Measurements from ENCODE around the gene LRRC75A.

LRRC75A gene

DNA sequence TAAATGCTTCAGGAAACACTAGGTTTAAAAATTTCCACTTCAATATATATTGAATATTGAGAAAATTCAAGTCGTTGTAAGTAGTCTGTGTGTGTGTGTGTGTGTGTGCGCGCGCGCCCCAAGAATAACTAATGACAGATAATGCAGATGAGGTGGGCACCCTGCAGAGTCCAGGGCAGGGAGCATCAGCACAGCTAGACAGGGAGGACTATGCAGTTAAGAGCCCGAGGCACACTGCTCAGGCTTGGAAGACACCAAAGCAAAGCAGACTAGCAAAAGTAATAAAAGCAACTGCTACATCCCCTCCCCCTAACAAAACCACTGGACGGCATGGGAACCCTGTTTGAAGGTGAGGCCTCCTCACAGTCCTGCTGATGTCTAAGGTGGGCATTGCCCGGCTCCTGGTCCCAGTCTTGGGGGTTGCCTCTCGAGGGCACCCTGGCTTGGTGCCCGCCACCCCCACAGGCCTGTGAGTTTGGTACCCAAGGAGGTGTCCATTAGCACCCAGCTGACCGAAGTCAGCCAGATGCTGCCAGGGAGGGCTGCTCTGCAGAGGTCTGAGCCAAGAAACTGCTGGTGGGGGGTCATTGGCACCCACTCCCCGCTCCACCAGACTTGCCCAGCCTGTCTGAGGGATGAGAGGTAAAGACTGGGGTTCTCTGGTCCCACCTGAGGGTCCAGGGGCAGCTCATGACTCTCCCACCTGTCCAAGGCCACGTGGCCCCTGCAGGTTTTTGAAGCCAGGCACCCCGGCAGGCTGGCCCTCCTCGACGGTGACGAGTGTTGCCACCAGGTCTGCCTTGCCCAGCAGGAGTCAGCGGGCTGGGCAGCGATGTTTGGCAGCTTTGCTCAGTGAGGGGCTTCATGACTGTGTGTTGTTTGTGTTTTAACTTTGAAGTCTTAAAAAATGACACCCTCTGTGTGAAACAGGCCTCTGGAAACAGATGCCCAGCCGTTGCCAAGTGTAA lies 18.7 kb downstream of the LRRC75A start:
- TF ChIP-seq, protein P1, sequence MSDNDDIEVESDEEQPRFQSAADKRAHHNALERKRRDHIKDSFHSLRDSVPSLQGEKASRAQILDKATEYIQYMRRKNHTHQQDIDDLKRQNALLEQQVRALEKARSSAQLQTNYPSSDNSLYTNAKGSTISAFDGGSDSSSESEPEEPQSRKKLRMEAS (IDR thresholded peaks at IDR 0.05) = no peak
- TF ChIP-seq ZBTB7A (IDR thresholded peaks at IDR 0.05; ENCODE audit: low read depth) (no peak), YY1 (IDR thresholded peaks at IDR 0.05; ENCODE audit: low read depth) (no peak), TEAD4 (IDR thresholded peaks at IDR 0.05) (no peak), RAD21 (IDR thresholded peaks at IDR 0.05; ENCODE audit: low read depth) (no peak), EP300 (IDR thresholded peaks at IDR 0.05; ENCODE audit: borderline replicate concordance) (no peak), NFIC (IDR thresholded peaks at IDR 0.05) (no peak), TCF12 (IDR thresholded peaks at IDR 0.05; ENCODE audit: low read depth) (no peak), TAF1 (IDR thresholded peaks at IDR 0.05; ENCODE audit: low read depth) (no peak), CREB1 (IDR thresholded peaks at IDR 0.05; ENCODE audit: low read depth) (no peak), CEBPB (IDR thresholded peaks at IDR 0.05) (no peak), FOXM1 (IDR thresholded peaks at IDR 0.05; ENCODE audit: borderline replicate concordance, low read depth) (no peak), EGR1 (IDR thresholded peaks at IDR 0.05) (no peak)
- TF ChIP-seq, protein P2, sequence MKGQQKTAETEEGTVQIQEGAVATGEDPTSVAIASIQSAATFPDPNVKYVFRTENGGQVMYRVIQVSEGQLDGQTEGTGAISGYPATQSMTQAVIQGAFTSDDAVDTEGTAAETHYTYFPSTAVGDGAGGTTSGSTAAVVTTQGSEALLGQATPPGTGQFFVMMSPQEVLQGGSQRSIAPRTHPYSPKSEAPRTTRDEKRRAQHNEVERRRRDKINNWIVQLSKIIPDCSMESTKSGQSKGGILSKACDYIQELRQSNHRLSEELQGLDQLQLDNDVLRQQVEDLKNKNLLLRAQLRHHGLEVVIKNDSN (IDR thresholded peaks at IDR 0.05) = no peak
- TF ChIP-seq, protein P3, sequence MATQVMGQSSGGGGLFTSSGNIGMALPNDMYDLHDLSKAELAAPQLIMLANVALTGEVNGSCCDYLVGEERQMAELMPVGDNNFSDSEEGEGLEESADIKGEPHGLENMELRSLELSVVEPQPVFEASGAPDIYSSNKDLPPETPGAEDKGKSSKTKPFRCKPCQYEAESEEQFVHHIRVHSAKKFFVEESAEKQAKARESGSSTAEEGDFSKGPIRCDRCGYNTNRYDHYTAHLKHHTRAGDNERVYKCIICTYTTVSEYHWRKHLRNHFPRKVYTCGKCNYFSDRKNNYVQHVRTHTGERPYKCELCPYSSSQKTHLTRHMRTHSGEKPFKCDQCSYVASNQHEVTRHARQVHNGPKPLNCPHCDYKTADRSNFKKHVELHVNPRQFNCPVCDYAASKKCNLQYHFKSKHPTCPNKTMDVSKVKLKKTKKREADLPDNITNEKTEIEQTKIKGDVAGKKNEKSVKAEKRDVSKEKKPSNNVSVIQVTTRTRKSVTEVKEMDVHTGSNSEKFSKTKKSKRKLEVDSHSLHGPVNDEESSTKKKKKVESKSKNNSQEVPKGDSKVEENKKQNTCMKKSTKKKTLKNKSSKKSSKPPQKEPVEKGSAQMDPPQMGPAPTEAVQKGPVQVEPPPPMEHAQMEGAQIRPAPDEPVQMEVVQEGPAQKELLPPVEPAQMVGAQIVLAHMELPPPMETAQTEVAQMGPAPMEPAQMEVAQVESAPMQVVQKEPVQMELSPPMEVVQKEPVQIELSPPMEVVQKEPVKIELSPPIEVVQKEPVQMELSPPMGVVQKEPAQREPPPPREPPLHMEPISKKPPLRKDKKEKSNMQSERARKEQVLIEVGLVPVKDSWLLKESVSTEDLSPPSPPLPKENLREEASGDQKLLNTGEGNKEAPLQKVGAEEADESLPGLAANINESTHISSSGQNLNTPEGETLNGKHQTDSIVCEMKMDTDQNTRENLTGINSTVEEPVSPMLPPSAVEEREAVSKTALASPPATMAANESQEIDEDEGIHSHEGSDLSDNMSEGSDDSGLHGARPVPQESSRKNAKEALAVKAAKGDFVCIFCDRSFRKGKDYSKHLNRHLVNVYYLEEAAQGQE (IDR thresholded peaks at IDR 0.05; ENCODE audit: low read depth) = no peak

DNA sequence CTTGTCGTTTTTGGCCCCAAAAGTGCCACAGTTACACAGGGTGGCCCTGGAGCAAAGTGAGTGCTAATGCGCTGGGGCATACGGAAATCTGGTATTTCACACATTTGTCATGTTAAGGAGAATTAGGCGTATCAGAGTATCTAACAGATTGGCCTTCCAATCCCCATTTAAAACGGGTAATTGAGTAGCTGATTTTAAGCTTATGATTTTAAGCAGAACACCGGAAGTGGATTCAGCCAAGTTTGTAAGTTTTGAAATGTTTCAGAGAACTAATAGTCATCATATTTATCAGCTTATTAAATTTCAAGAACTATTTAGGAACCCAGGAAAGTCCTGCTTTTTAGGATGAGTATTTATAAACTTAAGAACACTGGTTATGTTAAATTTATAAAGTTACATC lies 19.5 kb downstream of the LRRC75A start:
- TF ChIP-seq EP300 (IDR thresholded peaks at IDR 0.05; ENCODE audit: borderline replicate concordance) = no peak
- TF ChIP-seq, protein P3 (IDR thresholded peaks at IDR 0.05; ENCODE audit: low read depth) = no peak
- no peak for TF ChIP-seq ZBTB7A (IDR thresholded peaks at IDR 0.05; ENCODE audit: low read depth)
- TF ChIP-seq FOXM1 (IDR thresholded peaks at IDR 0.05; ENCODE audit: borderline replicate concordance, low read depth) = no peak
- TF ChIP-seq NFIC (IDR thresholded peaks at IDR 0.05) = no peak
- no peak for TF ChIP-seq RAD21 (IDR thresholded peaks at IDR 0.05; ENCODE audit: low read depth)
- no peak for TF ChIP-seq CEBPB (IDR thresholded peaks at IDR 0.05)
- TF ChIP-seq YY1 (IDR thresholded peaks at IDR 0.05; ENCODE audit: low read depth) = no peak
- no peak for TF ChIP-seq TCF12 (IDR thresholded peaks at IDR 0.05; ENCODE audit: low read depth)

DNA sequence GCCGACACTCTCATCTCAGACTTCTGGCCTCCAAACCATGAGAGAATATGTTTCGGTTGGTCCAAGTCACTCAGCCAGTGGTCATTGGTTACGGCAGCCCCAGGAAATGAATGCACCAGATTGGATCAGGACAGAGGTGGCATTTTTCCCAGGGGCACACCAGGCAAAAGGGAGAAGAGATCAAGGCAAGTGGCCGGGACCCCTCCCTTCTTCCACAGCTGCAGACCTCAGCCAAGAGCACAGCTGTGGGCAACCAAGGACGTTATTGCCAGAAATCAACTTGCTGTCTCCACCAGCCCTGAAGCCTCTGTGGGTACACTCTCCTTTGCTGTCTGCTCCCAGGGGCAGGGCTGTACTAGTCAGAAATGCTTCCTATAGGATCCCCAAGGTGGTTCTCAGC lies 20.7 kb downstream of the LRRC75A start:
- TF ChIP-seq, protein P3 (IDR thresholded peaks at IDR 0.05; ENCODE audit: low read depth) = no peak
- TF ChIP-seq, protein P2 (IDR thresholded peaks at IDR 0.05) = no peak
- TF ChIP-seq, protein P1 (IDR thresholded peaks at IDR 0.05) = no peak
- TF ChIP-seq CEBPB (IDR thresholded peaks at IDR 0.05) (no peak), EP300 (IDR thresholded peaks at IDR 0.05; ENCODE audit: borderline replicate concordance) (no peak), YY1 (IDR thresholded peaks at IDR 0.05; ENCODE audit: low read depth) (no peak), TCF12 (IDR thresholded peaks at IDR 0.05; ENCODE audit: low read depth) (no peak), TAF1 (IDR thresholded peaks at IDR 0.05; ENCODE audit: low read depth) (no peak), TEAD4 (IDR thresholded peaks at IDR 0.05) (no peak), NFIC (IDR thresholded peaks at IDR 0.05) (no peak), RAD21 (IDR thresholded peaks at IDR 0.05; ENCODE audit: low read depth) (no peak), FOXM1 (IDR thresholded peaks at IDR 0.05; ENCODE audit: borderline replicate concordance, low read depth) (no peak), ZBTB7A (IDR thresholded peaks at IDR 0.05; ENCODE audit: low read depth) (no peak), CREB1 (IDR thresholded peaks at IDR 0.05; ENCODE audit: low read depth) (no peak), EGR1 (IDR thresholded peaks at IDR 0.05) (no peak)

DNA sequence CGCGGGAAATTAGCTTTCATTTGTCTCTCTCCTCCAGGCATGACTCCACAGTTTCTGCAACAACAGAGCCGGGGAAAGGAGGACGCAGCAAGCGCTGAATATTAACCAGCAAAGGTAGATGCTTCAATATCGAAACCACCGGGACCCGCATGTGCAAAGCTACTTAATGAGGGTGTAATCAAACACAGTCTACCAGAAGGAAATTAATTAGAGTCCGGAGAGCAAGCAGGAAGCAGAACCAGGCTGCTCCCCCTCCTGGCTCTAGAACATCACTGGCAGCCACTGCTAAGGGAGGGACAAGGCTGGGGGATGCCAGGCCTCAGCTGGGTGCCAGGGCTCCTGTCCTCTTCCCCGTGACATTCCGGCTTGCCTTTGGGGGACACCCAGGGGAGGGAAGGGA lies 21.7 kb downstream of the LRRC75A start:
- TF ChIP-seq TAF1 (IDR thresholded peaks at IDR 0.05; ENCODE audit: low read depth) (no peak), TEAD4 (IDR thresholded peaks at IDR 0.05) (no peak), ZBTB7A (IDR thresholded peaks at IDR 0.05; ENCODE audit: low read depth) (no peak), CEBPB (IDR thresholded peaks at IDR 0.05) (no peak), YY1 (IDR thresholded peaks at IDR 0.05; ENCODE audit: low read depth) (no peak), EGR1 (IDR thresholded peaks at IDR 0.05) (no peak), NFIC (IDR thresholded peaks at IDR 0.05) (no peak), TCF12 (IDR thresholded peaks at IDR 0.05; ENCODE audit: low read depth) (no peak), RAD21 (IDR thresholded peaks at IDR 0.05; ENCODE audit: low read depth) (no peak), CREB1 (IDR thresholded peaks at IDR 0.05; ENCODE audit: low read depth) (no peak), FOXM1 (IDR thresholded peaks at IDR 0.05; ENCODE audit: borderline replicate concordance, low read depth) (no peak), EP300 (IDR thresholded peaks at IDR 0.05; ENCODE audit: borderline replicate concordance) (no peak)
- TF ChIP-seq, protein P1 (IDR thresholded peaks at IDR 0.05) = no peak
- TF ChIP-seq, protein P2 (IDR thresholded peaks at IDR 0.05) = no peak
- TF ChIP-seq, protein P3 (IDR thresholded peaks at IDR 0.05; ENCODE audit: low read depth) = no peak

Data from Ishikawa (cell line).